Prostate gland (tissue), 2 donors: Measurements from ENCODE around the gene SMG6.

Source experiments
- POLR2AphosphoS5 ChIP-seq: sonication (generic); formaldehyde crosslinking; IDR thresholded peaks from one replicate; pipeline ENCODE4 v1.6.1; 2017; ENCODE audit warnings: antibody characterized with exemption
- TF ChIP-seq, protein P1 (sequence below), 4 experiments: fragments of 200-600 bp in 2 of 4; fragments of 450-650 bp in 2 of 4; sonication (generic) in 2 of 4; IDR thresholded peaks; 1 replicate in 3 of 4; 2 replicates in 1 of 4; pipeline ENCODE4 v1.5.1; 2016 to 2019; ENCODE audit warnings: antibody characterized with exemption in 4 of 4, mild to moderate bottlenecking in 2 of 4, moderate library complexity in 2 of 4

DNA sequence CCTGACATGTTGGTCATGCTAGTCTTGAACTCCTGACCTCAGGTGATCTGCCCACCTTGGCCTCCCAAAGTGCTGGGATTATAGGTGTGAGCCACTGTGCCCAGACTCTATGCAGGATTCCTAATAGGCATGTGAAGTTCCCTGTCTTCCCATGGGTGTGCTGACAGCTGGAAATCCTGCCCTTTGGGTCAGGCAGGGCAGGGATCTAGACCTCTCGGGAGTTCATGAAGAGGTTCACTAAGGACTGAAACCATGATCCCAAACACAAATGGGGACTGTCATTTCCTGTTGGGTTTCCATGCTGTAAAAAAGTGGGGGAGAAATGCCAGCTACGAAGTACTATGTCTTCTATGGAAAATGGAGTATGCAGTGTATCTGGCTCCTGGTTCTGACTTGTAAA is 196.5 kb downstream of the SMG6 start:
- TF ChIP-seq, protein P1, sequence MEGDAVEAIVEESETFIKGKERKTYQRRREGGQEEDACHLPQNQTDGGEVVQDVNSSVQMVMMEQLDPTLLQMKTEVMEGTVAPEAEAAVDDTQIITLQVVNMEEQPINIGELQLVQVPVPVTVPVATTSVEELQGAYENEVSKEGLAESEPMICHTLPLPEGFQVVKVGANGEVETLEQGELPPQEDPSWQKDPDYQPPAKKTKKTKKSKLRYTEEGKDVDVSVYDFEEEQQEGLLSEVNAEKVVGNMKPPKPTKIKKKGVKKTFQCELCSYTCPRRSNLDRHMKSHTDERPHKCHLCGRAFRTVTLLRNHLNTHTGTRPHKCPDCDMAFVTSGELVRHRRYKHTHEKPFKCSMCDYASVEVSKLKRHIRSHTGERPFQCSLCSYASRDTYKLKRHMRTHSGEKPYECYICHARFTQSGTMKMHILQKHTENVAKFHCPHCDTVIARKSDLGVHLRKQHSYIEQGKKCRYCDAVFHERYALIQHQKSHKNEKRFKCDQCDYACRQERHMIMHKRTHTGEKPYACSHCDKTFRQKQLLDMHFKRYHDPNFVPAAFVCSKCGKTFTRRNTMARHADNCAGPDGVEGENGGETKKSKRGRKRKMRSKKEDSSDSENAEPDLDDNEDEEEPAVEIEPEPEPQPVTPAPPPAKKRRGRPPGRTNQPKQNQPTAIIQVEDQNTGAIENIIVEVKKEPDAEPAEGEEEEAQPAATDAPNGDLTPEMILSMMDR (IDR thresholded peaks at IDR 0.05): no peak
- no peak for TF ChIP-seq POLR2AphosphoS5
